ENCODE measurements around the gene CCNB2.

The CCNB2 gene

GRCh38 chr15:59104912-59105732, at the start of gene CCNB2:
CCNB2 (plus strand) TSS chr15:59105146; CDS start chr15:59105269, 123 bp downstream.
- H3K27ac ChIP-seq: peak within 1 kb of the TSS; percentile 67 to 98 (median 90); a peak in 21 of 22 replicates
- peak within 1 kb of the TSS; percentile 82 to 92 (median 86) for H3K4me2 ChIP-seq
- H3K9me3 ChIP-seq (replicated peaks in 1 of 11): no peaks in the 10 kb centered on the region
- peaks cover 0 to under 1% (median 0%) of the 10 kb centered on the region in 11 experiments; a peak in 1 of 22 replicates for H4K20me1 ChIP-seq
- H3K27me3 ChIP-seq: no peaks in the 10 kb centered on the region
- peak within 1 kb of the TSS; percentile 70 to 91 (median 82) for H3K4me3 ChIP-seq
- H3K36me3 ChIP-seq: peaks cover 12 to 39% (median 37%) of the 10 kb centered on the region in 11 experiments
- peaks cover 13 to 23% (median 18%) of the 10 kb centered on the region in 10 experiments; a peak in 19 of 20 replicates for H3K4me1 ChIP-seq
- H3K9ac ChIP-seq: peak within 1 kb of the TSS; percentile 78 to 97 (median 93)
- no peak for TF ChIP-seq Cebpa-rat (IDR thresholded peaks at IDR 0.05)

- Histone ChIP-seq H3K9ac (no peak overlapping the region), H3K36me3 (peaks cover 98 to 100% (median 100%) of the 10 kb centered on the region in 11 experiments), H3K27ac (no peak overlapping the region), H3K4me1 (peaks cover 0 to 15% (median 2%) of the 10 kb centered on the region in 10 experiments; a peak in 5 of 20 replicates), H3K9me3 (replicated peaks in 1 of 11) (no peaks in the 10 kb centered on the region), H3K4me3 (no peak overlapping the region), H4K20me1 (peaks cover 0 to 93% (median 0%) of the 10 kb centered on the region in 11 experiments; a peak in 7 of 22 replicates), H3K4me2 (no peak overlapping the region), H3K27me3 (no peaks in the 10 kb centered on the region)
- no peak for TF ChIP-seq Cebpa-rat (IDR thresholded peaks at IDR 0.05)
Observed at GRCh38 chr15:59059076-59059597, 45.8 kb upstream of the CCNB2 start.

- peaks cover 98 to 100% (median 100%) of the 10 kb centered on the region in 11 experiments for H3K36me3 ChIP-seq
- no peak overlapping the region for H3K4me2 ChIP-seq
- no peak overlapping the region for H3K4me3 ChIP-seq
- peaks cover 0 to 15% (median 2%) of the 10 kb centered on the region in 10 experiments; a peak in 5 of 20 replicates for H3K4me1 ChIP-seq
- no peak for TF ChIP-seq Cebpa-rat (IDR thresholded peaks at IDR 0.05)
- no peaks in the 10 kb centered on the region for H3K27me3 ChIP-seq
- no peak overlapping the region for H3K27ac ChIP-seq
- H4K20me1 ChIP-seq: peaks cover 0 to 86% (median 0%) of the 10 kb centered on the region in 11 experiments; a peak in 7 of 22 replicates
- H3K9me3 ChIP-seq (replicated peaks in 1 of 11): no peaks in the 10 kb centered on the region
- no peak overlapping the region for H3K9ac ChIP-seq
Observed at GRCh38 chr15:59060348-59060747, 44.6 kb upstream of the CCNB2 start.

- H3K36me3 ChIP-seq: peaks cover 98 to 100% (median 100%) of the 10 kb centered on the region in 11 experiments
- H3K27me3 ChIP-seq: no peaks in the 10 kb centered on the region
Observed at GRCh38 chr15:59063042-59063441, 41.9 kb upstream of the CCNB2 start.

GRCh38 chr15:59069430-59069829, 35.5 kb upstream of the CCNB2 start:
- H3K4me1 ChIP-seq: no peaks in the 10 kb centered on the region

More at GRCh38 chr15:59063042-59063441, 41.9 kb upstream of the CCNB2 start:
- no peaks in the 10 kb centered on the region for H3K9me3 ChIP-seq (replicated peaks in 1 of 11)
- H3K9ac ChIP-seq: no peak overlapping the region
- H4K20me1 ChIP-seq: peaks cover 0 to 70% (median 0%) of the 10 kb centered on the region in 11 experiments; a peak in 6 of 22 replicates
- H3K4me2 ChIP-seq: peak overlapping the region in 2 of 11 experiments; percentile 4 to 8; a peak in 2 of 22 replicates
- no peak overlapping the region for H3K4me3 ChIP-seq
- H3K4me1 ChIP-seq: peaks cover 0 to 15% (median 2%) of the 10 kb centered on the region in 10 experiments; a peak in 5 of 20 replicates
- peak overlapping the region in 5 of 11 experiments; percentile 26 to 40 (median 33); a peak in 5 of 22 replicates for H3K27ac ChIP-seq
- TF ChIP-seq Cebpa-rat (IDR thresholded peaks at IDR 0.05): no peak

GRCh38 chr15:59074607-59075006, 30.3 kb upstream of the CCNB2 start:
- Histone ChIP-seq H3K36me3 (peaks cover 83 to 99% (median 94%) of the 10 kb centered on the region in 11 experiments), H3K27me3 (no peaks in the 10 kb centered on the region), H3K4me2 (no peak overlapping the region), H3K9me3 (replicated peaks in 1 of 11) (peaks cover 7 to 44% (median 38%) of the 10 kb centered on the region in 11 experiments; a peak in 21 of 22 replicates), H3K9ac (no peak overlapping the region), H3K27ac (no peak overlapping the region), H4K20me1 (peaks cover 0 to 24% (median 0%) of the 10 kb centered on the region in 11 experiments; a peak in 4 of 22 replicates), H3K4me1 (no peaks in the 10 kb centered on the region), H3K4me3 (no peak overlapping the region)
- TF ChIP-seq Cebpa-rat (IDR thresholded peaks at IDR 0.05): no peak

More at GRCh38 chr15:59069430-59069829, 35.5 kb upstream of the CCNB2 start:
- Histone ChIP-seq H3K9me3 (replicated peaks in 1 of 11) (peaks cover 7 to 41% (median 38%) of the 10 kb centered on the region in 11 experiments; a peak in 21 of 22 replicates), H4K20me1 (peaks cover 0 to 14% (median 0%) of the 10 kb centered on the region in 11 experiments; a peak in 4 of 22 replicates), H3K27me3 (no peaks in the 10 kb centered on the region), H3K27ac (no peak overlapping the region), H3K4me3 (no peak overlapping the region), H3K36me3 (peaks cover 94 to 99% (median 98%) of the 10 kb centered on the region in 11 experiments), H3K4me2 (no peak overlapping the region), H3K9ac (no peak overlapping the region)
- TF ChIP-seq Cebpa-rat (IDR thresholded peaks at IDR 0.05): no peak

GRCh38 chr15:59087731-59088130, 17.2 kb upstream of the CCNB2 start:
- Histone ChIP-seq H3K9me3 (replicated peaks in 1 of 11) (no peaks in the 10 kb centered on the region), H3K36me3 (peaks cover 72 to 100% (median 96%) of the 10 kb centered on the region in 11 experiments), H3K9ac (no peak overlapping the region), H4K20me1 (peaks cover 0 to 63% (median 0%) of the 10 kb centered on the region in 11 experiments; a peak in 7 of 22 replicates), H3K4me1 (no peaks in the 10 kb centered on the region), H3K4me3 (no peak overlapping the region), H3K27ac (no peak overlapping the region), H3K27me3 (no peaks in the 10 kb centered on the region), H3K4me2 (no peak overlapping the region)
- TF ChIP-seq Cebpa-rat (IDR thresholded peaks at IDR 0.05): no peak

GRCh38 chr15:59094077-59094476, 10.9 kb upstream of the CCNB2 start:
- H4K20me1 ChIP-seq: peaks cover 0 to 36% (median 0%) of the 10 kb centered on the region in 11 experiments; a peak in 6 of 22 replicates
- no peak for TF ChIP-seq Cebpa-rat (IDR thresholded peaks at IDR 0.05)
- H3K4me1 ChIP-seq: no peaks in the 10 kb centered on the region
- H3K9ac ChIP-seq: no peak overlapping the region
- H3K4me2 ChIP-seq: no peak overlapping the region
- no peaks in the 10 kb centered on the region for H3K9me3 ChIP-seq (replicated peaks in 1 of 11)
- peaks cover 85 to 100% (median 96%) of the 10 kb centered on the region in 11 experiments for H3K36me3 ChIP-seq
- no peak overlapping the region for H3K27ac ChIP-seq
- H3K4me3 ChIP-seq: no peak overlapping the region
- no peaks in the 10 kb centered on the region for H3K27me3 ChIP-seq

- no peak for TF ChIP-seq Cebpa-rat (IDR thresholded peaks at IDR 0.05)
- H3K4me2 ChIP-seq: no peak overlapping the region
- H3K27me3 ChIP-seq: no peaks in the 10 kb centered on the region
- H3K4me1 ChIP-seq: no peaks in the 10 kb centered on the region
- peaks cover 0 to 23% (median 0%) of the 10 kb centered on the region in 11 experiments; a peak in 6 of 22 replicates for H4K20me1 ChIP-seq
- H3K4me3 ChIP-seq: no peak overlapping the region
- peaks cover 71 to 98% (median 87%) of the 10 kb centered on the region in 11 experiments for H3K36me3 ChIP-seq
- H3K9ac ChIP-seq: no peak overlapping the region
- H3K9me3 ChIP-seq (replicated peaks in 1 of 11): no peaks in the 10 kb centered on the region
- no peak overlapping the region for H3K27ac ChIP-seq
Observed at GRCh38 chr15:59096429-59096828, 8.5 kb upstream of the CCNB2 start.

Data from BLaER1 treated with 17β-estradiol and CSF1 and Interleukin-3, amounts not matched to agents 10 nM and 100 nM (cell line).